NCI-H1436 treated with DMSO at 0.1 percent for 48 hours (cell line): ENCODE data around the gene WDR45B.

Source experiments
- DNase-seq: peaks from one replicate; lab custom pipeline; 2025; lab: John Stamatoyannopoulos, UW

Gene WDR45B

DNA sequence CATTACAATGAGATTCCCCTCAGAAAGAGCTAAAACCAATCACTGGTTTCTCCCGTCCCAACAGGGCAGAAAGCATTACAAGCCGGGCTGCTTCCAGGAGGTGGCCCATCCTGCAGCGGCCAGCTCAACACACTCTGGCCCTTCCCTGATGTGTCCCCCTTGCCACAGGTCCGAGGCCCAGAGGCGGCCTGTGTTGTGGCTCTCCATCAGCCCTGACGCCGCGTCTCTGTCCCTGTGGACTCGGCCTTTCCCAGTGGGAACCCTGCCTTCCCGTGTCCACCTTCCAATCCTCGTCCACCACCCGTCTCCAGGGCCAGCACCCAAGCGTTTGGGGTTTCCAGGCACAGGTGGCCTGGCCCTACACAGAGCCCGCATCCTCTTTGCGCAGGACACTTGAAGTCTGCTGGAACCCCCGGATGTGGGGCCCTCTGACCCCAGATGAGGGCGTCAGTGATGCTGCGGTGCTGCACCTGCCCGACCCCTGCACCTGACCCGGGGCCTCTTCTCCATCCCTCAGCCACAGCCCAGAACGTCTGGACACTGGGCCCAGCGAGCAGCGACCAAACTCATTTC, 29.2 kb upstream of the WDR45B start:
- DNase-seq, result no peak

DNA sequence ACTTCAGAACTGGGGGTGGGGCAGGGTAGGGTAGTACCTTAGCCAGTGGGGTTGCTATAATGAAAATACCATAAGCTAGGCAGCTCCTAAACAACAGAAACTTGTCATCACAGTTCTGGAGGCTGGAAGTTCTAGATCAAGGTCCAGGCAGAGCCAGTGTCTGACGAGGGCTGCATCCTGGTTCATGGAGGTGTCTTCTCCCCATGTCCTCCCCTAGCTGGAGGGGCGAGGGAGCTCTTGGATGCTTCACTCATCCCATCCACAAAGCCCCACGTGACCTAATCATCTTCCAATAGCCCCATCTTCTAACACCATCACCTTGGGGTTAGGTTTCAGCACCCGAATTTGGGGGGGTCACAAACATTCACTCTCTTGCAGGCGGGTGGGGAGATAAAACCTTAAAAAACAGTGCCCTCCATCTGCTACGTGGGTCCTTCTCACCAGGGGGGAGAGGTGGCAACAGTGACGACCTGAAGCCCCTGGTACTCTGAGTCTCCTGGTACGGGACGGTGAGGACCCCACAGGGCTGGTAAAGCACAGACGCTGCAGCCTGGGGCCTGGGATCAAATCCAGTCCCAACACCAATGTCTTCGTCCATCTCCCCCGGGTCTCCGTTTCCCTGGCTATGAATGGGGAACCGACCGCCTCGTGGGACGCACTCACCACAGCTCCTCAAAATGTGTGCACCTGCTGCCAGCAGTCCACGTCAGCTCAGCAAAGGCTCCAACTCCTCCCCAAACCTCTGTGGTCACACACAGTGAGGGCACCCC, 27.4 kb upstream of the WDR45B start:
- no peak for DNase-seq

DNA sequence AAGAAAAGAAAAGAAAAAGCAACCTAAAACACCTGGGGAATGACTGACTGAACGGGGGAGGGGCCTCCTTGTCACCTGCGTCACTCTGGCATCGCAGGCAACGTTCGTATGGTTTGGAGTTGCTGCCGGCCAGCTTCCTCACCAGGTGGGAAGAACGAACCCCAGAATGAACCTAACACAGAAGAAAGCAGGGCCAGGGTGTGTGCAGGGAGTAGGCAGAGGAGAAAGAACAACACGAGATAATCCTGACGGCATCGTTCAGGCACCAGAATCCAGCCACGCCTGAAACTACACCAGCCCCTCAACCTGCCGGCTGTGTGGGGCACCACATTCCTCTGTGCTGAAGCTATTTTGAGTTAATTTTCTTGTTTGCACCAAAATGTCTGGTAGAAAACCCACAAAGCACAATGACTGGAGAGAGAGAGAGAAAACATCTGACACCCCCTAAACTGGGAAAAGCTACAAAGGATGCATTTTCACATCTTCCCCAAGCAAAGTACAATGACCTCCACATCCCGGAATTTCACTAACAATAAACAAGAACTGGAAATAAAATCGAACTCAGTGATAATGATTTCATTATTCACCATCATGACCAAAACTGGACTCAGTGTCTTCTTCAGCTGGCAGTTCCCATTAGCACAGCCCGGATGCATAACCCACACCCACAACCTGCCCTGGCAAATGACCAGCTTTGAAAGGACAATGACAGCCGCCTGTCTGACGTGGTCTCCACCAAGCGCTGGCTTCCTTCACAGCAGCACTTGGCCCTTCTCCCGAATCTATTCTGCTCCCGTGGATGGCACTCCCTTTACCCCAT, 26.6 kb upstream of the WDR45B start:
- no peak for DNase-seq

DNA sequence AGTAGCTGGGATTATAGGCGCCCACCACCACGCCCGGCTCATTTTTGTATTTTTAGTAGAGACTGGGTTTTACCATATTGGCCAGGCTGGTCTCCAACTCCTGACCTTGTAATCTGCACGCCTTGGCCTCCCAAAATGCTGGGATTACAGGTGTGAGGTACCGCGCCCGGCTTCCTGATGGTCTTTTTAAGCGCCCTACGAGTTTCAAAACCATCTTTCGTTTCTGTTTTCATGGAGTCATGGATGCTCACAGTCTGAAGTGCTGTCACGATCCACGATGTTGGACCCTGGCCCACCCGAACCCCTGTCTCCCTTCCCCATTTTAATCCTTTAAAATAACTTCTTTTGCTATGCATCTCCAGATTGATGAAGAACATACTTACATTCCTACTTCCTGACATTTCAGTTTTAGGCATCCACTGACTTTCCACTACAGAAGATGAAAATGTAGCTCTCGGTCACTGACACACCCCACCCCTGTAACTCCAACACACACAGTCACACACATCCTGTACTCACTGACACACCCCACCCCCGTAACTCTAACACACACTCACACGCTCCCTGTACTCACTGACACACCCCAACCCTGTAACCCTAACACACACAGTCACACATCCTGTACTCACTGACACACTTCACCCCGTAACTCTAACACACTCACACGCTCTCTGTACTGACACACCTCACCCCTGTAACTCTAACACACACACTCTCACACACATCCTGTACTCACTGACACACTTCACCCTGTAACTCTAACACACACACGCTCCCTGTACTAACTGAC, 22.6 kb upstream of the WDR45B start:
- no peak for DNase-seq

DNA sequence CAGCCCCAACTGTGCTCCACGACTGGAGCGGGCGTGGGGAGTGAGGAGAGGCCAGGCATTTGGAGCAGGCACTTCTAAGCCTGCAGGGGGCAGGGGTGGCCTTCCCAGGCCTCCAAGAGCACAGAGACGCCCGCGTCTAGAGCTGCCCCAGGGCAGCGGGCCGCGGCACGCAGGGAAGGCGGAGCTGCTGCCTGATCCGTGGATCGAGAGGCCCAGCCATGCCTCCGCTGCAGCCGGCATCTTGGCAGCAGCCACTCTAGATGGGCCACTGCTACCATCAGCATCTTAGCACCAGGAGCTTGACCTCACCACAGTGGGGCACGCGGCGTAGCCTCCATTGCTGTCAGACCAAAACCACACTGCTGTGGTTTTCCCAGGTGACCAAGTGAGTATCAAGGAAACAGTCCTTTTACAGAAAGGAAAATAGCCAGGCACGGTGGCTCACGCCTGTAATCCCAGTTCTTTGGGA, 20.4 kb upstream of the WDR45B start:
- no peak for DNase-seq

DNA sequence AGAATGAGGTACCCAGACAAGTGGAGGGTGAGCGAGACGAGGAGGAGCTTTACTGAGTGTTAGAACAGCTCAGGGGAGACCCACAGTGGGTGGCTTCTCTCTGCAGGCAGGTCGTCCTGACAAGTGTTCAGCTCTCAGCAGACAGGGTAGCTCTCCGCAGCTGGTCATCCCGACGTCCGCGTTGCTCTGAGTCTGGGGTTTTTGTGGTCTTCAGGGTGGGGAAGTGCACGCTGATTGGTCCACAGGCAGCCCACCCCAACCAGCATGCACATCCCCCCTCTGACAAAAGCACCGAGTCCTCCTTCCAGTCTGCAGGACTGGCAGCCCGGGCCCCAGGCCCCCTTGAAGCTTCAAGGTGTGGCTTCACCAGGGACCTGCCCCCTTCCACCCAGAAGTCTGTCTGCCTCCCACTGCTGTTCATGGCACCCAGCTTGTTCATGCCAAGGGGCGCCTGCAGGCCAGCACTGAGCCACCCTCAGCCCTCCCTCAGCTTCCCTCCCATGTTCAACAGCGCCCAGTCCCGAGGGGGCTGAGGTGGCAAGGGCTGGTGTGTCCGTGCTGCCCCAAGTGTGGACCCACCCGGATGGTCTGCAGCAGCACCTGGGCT, 19.9 kb upstream of the WDR45B start:
- DNase-seq, result no peak

DNA sequence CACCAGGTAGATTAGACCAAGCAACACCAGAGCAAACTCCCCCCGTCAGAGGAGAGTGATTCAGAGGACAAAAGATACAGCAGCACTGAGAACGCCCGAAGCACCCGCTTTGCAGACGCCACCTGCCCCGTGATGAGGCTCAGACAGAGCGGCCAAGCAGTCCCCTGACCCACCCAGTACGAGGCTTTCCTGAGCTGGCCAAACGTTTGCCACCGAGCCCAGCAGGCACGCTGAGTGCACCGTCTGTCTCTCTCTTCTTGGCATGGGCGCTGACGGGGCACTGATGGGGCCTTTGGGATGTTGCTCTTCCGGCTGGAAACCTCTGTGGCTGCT, 19.4 kb upstream of the WDR45B start:
- no peak for DNase-seq

DNA sequence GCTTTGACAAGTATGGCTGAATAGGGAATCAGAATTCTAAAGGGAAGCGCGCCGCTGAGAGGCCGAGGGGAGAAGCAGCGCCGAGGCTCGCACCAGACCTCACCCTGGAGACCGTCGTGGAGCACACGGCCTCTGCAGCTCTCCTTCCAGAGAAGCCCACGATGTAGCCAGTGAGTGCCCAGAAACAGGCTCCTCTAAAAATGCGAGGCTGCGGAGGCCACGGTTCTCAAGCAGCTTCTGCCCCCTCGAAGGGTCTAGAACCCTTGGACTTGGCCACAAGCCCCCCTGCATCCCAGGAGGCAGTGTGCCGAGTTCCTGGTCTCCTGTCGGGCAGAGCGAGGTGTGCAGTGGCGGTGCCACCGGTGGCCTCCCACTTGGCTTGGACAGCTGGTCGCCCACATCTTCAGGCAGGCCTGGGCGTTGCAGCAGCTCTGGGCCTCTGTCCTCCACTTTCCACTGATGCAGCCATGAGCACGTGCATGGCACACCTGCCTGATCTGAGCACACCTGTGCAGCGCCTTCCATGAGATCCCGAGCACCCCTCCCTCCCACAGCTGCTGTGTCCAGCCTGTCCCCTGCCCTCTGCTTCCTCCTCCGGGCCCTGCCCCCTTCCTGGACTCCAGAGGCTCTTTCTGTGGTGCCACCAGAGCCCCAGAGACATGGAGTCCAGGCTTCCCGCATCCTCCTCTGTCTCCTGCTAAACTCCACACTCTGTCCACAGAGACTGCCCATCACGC, 18.9 kb upstream of the WDR45B start:
- DNase-seq, result no peak

DNA sequence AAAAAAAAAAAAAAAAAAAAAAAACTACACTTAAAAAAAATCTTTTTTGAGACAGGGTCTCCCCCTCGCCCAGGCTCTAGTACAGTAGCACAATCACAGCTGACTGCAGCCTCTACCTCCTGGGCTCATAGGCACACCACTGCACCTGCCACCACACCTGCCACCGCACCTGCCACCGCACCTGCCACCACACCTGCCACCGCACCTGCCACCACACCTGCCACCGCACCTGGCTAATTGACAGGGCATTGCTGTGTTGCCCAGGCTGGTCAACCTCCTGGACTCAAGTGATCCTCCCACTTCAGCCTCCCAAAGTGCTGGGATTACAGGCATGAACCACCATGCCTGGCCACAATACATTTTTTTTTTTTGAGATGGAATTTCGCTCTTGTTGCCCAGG, 17.6 kb upstream of the WDR45B start:
- no peak for DNase-seq

DNA sequence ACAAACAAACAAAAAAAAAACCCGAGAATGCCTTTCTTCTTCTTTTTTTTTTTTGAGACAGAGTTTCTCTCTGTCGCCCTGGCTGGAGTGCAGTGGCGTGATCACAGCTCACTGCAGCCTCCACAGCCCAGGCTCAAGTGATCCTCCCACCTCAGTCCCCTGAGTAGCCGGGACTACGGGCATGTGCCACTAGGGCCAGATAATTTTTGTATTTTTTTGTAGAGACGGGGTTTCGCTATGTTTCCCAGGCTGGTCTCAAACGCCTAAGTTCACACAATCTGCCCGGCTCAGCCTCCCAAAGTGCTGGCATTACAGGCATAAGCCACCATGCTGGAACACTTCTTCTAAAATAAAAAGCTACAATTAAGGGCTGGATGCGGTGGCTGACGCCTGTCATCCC, 17.0 kb upstream of the WDR45B start:
- DNase-seq, result no peak

DNA sequence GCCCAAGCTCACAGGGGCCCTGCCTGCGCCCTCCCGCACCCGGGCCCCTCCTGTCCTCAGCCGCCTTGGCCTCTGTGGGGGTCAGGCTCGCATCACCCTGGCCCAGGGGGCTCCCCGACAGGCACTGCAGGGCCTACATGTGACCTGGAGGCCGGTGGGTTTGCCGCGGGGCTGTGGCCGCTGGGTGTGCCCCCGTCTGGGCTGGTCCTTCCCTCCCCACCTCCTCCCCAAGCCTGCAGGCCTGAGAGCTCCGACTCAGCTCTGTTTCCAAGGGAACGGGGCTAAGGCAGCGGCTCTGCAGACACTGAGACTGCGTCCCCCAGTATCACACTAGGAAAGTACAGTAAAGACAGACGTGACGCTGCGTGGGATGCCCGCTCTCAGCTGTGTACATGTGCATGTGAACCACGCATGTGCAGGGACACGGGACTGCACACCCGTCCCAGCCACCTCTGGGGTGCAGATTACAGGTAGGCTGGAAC, 16.5 kb upstream of the WDR45B start:
- no peak for DNase-seq

DNA sequence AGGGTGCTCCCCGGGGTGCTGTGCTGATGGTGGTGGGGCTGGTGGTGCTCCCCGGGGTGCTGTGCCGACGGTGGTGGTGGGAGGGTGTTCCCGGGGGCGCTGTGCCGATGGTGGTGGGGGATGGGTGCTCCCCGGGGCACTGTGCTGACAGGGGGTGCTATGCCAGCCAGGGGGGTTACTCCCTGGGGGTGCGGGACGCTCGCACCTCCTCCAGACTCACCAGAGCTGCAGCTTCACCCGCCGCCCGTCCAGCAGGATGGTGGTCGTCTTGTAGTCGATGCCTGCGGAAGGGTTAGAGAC, 16.0 kb upstream of the WDR45B start:
- DNase-seq, result no peak

DNA sequence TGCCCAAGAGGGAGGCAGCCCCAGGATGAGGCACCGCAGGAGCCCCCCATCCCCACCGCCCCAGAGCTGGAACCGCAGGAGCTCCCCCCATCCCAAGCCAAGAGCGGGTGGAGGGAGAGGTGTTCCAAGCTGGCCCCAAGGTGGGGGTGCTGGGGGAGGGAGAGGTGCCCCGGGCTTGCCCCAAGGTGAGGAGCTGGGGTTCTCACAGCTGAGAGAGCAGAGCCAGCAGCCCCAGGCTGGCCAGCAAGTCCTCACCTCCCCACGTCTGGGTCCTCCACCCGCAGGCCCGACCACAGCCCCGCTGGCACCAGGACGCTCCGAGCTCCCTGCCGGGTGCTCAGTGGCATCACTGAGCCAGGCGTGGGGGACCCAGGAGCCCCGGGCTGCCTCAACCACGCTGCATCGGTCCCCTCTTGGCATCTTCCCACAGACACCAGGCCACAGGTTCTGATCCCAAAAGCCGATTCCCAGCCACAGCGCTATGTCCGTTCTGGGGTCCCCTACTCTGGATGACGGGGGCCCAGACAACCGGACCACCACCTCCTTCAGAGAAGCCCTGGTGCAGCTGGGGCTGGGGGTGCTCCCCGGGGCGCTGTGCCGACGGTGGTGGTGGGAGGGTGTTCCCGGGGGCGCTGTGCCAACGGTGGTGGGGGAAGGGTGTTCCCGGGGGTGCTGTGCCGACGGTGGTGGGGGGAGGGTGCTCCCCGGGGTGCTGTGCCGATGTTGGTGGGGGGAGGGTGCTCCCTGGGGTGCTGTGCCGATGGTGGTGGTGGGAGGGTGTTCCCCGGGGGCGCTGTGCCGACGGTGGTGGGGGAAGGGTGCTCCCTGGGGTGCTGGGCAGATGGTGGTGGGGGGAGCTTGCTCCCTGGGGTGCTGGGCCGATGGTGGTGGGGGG, 15.4 kb upstream of the WDR45B start:
- DNase-seq, result no peak

DNA sequence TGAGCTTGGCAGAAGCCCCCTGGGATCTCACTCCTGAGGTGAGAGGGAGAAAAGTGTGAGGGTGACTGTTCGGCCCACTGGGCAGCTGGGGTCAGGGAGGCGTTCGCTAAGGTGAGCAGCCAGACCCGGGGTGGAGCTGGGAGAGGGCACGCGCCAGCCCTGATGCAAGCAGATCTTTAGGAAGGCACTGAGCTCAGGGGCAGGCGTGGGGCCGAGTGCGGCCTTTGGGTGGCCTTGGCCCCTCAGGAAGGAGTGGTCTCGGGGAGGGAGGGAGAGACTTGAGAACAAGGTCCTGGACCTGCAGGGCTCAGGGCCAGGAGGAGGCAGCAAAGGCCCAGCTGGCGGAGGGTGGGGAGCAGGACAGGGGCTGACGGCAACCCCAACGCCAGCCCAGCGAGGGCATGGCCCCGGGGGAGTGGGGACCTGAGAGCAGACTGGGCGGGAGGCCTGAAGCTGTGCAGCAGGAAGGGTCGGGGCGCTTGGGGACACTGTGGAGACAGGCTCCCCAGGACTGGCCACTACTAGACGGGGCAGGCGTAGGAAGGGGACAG, 14.5 kb upstream of the WDR45B start:
- no peak for DNase-seq

DNA sequence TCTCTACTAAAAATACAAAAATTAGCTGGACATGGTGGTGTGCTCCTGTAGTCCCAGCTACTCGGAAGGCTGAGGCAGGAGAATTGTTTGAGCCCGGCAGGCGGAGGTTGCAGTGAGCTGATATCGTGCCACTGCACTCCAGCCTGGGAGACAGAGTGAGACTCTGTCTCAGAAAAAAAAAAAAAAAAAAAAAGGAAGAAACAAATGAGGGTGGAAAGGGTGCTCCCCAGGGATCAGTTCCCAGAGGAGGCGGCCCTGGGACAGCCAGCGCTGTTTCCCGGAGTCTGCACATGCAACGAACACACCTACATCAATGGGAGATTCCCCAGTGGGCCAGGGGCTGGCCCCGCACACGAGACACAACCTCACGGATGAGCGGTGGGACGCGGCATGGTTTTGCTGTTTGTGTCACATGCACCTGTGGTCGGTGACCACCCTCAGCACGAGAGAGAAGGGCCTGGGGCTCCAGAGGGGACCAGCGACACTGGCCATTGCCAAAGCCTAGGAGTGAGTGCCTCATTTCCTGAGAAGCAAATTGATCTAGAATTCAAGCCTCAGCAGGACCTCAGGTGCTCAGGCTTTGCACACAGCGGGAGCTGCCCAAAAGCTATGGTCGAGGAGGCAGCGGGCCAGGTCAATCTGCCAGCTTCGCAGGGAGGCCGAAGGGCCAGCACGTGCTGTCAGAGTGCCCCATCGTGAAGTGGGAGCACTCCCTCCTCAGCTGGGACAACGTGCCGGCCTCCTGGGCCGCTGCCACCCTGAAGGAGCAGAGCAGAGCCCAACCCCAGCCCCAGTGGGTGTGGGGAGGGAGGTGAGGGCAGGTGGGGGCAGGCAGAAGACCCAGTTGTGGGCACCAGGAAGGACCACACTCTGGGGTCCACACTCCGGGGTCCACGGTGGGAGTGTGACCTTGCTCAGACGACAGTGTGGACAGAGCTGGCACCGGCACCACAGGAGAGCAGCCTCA, 13.8 kb upstream of the WDR45B start:
- no peak for DNase-seq

DNA sequence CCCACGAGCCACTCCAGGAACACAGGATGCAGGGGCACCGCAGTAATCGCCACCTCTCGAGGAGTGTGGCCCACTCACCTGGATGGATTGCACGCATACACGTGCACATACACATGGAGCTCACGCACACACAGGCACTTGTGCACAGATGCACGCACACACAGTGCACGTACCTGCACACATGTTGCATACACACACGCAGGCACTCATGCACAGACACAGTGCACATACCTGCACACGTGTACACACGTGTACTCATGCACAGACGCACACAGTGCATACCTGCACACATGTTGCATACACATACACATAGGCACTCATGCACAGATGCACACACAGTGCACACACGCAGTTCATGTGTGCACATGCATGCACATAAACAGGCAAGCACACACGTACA, 11.6 kb upstream of the WDR45B start:
- DNase-seq, result no peak

DNA sequence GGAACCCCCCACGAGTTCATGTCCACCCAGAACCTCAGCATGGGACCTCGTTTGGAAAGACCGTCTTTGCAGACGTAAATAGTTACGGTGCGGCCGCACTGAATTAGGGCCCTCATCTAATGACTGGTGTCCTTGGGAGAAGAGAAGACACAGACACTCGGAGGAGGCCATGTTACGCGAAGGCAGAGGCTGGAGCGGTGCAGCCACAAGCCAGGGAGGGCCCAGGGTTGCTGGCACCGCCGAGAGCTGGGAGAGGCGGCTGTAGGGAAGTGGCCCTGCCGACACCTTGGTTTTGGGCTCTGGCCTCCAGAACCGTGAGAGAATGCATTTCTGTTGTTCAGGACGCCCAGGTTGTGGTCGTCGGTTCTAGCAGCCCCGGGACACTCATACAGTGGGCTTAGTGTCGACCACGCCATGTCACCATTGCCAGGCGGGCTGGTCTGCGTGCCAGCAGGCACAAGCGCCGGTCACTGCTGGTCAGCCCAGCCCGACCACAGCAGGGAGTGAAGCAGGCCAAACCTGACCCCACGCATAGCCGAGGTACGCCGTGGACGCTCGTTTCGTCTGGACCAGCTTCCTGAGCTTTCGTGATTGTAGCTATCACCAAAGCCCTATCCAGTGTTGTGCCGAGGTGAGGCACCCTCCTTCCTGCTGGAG, 10.7 kb upstream of the WDR45B start:
- no peak for DNase-seq

DNA sequence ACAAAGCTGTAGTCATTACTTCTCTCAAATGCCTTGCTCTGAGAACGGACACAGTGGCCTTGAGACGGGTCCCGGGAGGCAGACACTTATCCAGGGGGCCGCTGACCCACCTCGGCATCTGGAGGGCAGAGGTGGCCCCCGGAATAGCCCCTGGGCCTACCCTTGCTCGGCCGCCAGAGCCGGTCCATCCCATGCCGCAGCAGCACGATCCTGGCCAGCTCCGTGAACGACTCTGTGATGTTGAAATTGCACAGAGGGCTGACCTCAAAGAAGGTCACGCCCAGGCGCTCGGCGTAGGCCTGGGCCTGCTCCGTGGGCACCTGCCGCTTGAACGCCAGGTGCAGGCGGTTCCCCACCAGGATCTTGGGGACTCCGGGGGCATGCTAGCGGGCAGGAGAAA, 10.1 kb upstream of the WDR45B start:
- DNase-seq, result no peak
